Transverse colon (tissue), 4 donors: ENCODE results near the gene FRMD3. TPM values are rescaled to one million over a fixed set of nuclear protein-coding genes. Genes with fewer than 3 reads are reported as not detected.

Source experiments
- DNase-seq: peaks from one replicate; pipeline ENCODE4 v3.0.0-alpha.2; 2019
- H3K27ac ChIP-seq, 4 donors: fragments of 200-600 bp; sonication (generic); 2 replicates each; pipeline ENCODE4 v1.5.1; 2016 to 2018; ENCODE audit warnings: inconsistent platforms in 4 of 4
- H3K27me3 ChIP-seq: fragments of 200-600 bp; sonication (generic); 2 replicates; pipeline ENCODE4 v1.5.1; 2017; ENCODE audit warnings: inconsistent platforms
- H3K36me3 ChIP-seq, 4 donors: fragments of 200-600 bp; sonication (generic); 2 replicates each; pipeline ENCODE4 v1.5.1; 2017 to 2019; ENCODE audit warnings: inconsistent platforms in 4 of 4
- H3K4me1 ChIP-seq, 4 donors: fragments of 200-600 bp; sonication (generic); 2 replicates each; pipeline ENCODE4 v1.5.1; 2017 to 2020; ENCODE audit warnings: inconsistent platforms in 4 of 4
- H3K4me3 ChIP-seq, 4 donors: fragments of 200-600 bp; sonication (generic); 1 replicate in 1 of 4; 2 replicates in 3 of 4; pipeline versions ENCODE4 v1.5.1 to v1.6.1; 2017 to 2019; ENCODE audit warnings: inconsistent platforms in 4 of 4
- H3K9me3 ChIP-seq, 2 donors: fragments of 200-600 bp; sonication (generic); 2 replicates each; pipeline ENCODE4 v1.5.1; 2017 to 2019; ENCODE audit warnings: inconsistent platforms in 2 of 2
- CTCF ChIP-seq, 5 experiments: fragments of 200-600 bp in 3 of 5; fragments of 450-650 bp in 2 of 5; sonication (generic) in 3 of 5; IDR thresholded peaks; 1 replicate in 2 of 5; 2 replicates in 3 of 5; pipeline ENCODE4 v1.5.1; 2016 to 2017; ENCODE audit warnings: antibody characterized with exemption in 5 of 5, inconsistent platforms in 3 of 5, mild to moderate bottlenecking in 2 of 5, moderate library complexity in 1 of 5
- EP300 ChIP-seq: sonication (generic); formaldehyde crosslinking; IDR thresholded peaks from one replicate; pipeline ENCODE4 v1.6.1; 2017; ENCODE audit warnings: antibody characterized with exemption, low read depth
- POLR2A ChIP-seq: fragments of 450-650 bp; IDR thresholded peaks from one replicate; pipeline ENCODE4 v1.6.1; 2016; ENCODE audit warnings: antibody characterized with exemption, mild to moderate bottlenecking, moderate library complexity
- POLR2AphosphoS5 ChIP-seq, 3 donors: sonication (generic); formaldehyde crosslinking; IDR thresholded peaks; one replicate each; pipeline ENCODE4 v1.6.1; 2016; ENCODE audit warnings: antibody characterized with exemption in 3 of 3
- WGBS, 2 donors: methylation state at CpG; one replicate each; pipeline ENCODE4 v1.1.5; 2018; ENCODE audit warnings: low coverage in 1 of 2; 5-methylcytosine and 5-hydroxymethylcytosine counted together
- in situ Hi-C, 4 donors: fragments of 200-750 bp; cut with MboI; loops; one replicate each; pipeline versions ENCODE4 v1.15.0 to v1.15.1; 2017; ENCODE audit warnings: low sequenced_read_pairs in 3 of 4, low pct_ligation_motif_present in 1 of 4, low pct_unique_long_range_greater_than_20kb in 1 of 4
- intact Hi-C: fragments of 100-400 bp; cut with DNase I; formaldehyde crosslinking; loops from one replicate; pipeline ENCODE4 v1.15.1; 2023; ENCODE audit warnings: low total_unique reads
- total RNA-seq, 4 donors: library from RNA; depleted of rRNA; stranded (reverse); fragments of >200 nt; gene quantifications; one replicate each; pipeline ENCODE4 v1.1.0, GENCODE V29; 2016

The FRMD3 gene
- total RNA-seq, 4 donors from 2014 or later = 5.8 to 37.0 (median 18.1) TPM

- intact Hi-C loops = no loop called here
- no peaks in the 10 kb centered on the region for H3K36me3 ChIP-seq
- 70 to 71% methylated on average over 3 of the region's 3 CpGs for WGBS, 2 donors
Observed at GRCh38 chr9:83422527-83422926, 115.7 kb downstream of the FRMD3 start.

GRCh38 chr9:83420486-83420885 lies 117.7 kb downstream of the FRMD3 start:
- H3K27ac ChIP-seq = no peak overlapping the region
- no peak for DNase-seq
- in situ Hi-C loops = no loop called here
- intact Hi-C loops = no loop called here
- no peak for TF ChIP-seq CTCF (IDR thresholded peaks at IDR 0.05)
- no peak for TF ChIP-seq POLR2AphosphoS5 (IDR thresholded peaks at IDR 0.05)
- no peak for TF ChIP-seq EP300
- TF ChIP-seq POLR2A = no peak
- H3K4me1 ChIP-seq = peaks cover 0 to 7% (median 5%) of the 10 kb centered on the region in 4 donors
- H3K27me3 ChIP-seq = no peaks in the 10 kb centered on the region
- WGBS, 2 donors = 77 to 100% methylated on average over 1 to 3 of the region's 3 CpGs
- H3K9me3 ChIP-seq = no peaks in the 10 kb centered on the region
- H3K36me3 ChIP-seq = no peaks in the 10 kb centered on the region
- H3K4me3 ChIP-seq = no peak overlapping the region

More at GRCh38 chr9:83422527-83422926, 115.7 kb downstream of the FRMD3 start:
- peak in 1 of 3 donors; percentile 22 for TF ChIP-seq POLR2AphosphoS5 (IDR thresholded peaks at IDR 0.05)
- TF ChIP-seq POLR2A = no peak
- Histone ChIP-seq H3K27ac (no peak overlapping the region), H3K4me1 (peaks cover 0 to 7% (median 5%) of the 10 kb centered on the region in 4 donors), H3K9me3 (no peaks in the 10 kb centered on the region), H3K4me3 (no peak overlapping the region), H3K27me3 (no peaks in the 10 kb centered on the region)
- in situ Hi-C loops = no loop called here
- no peak for DNase-seq

DNA sequence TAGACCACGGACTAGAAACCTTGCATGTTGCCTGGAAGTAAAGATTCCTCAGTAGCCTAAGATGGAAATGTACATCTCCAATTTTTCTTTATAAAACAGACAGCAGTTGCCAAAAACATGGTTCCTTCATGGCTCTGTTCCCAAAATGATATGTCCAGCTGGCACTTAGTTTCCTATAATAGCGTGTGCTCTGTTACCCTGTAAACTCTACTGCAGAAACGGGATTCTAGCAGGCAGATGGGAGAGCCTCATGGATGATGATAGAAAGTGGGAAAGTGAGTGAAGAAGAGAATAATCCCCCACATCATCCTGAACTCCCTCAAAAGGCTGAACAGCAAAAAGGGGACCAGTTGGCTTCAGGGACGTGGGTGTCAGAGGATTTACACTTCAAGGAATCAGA lies 118.2 kb downstream of the FRMD3 start:
- Histone ChIP-seq H3K9me3 (no peaks in the 10 kb centered on the region), H3K27me3 (no peaks in the 10 kb centered on the region), H3K4me3 (no peak overlapping the region), H3K36me3 (no peaks in the 10 kb centered on the region), H3K27ac (no peak overlapping the region), H3K4me1 (peaks cover 0 to 7% (median 5%) of the 10 kb centered on the region in 4 donors)
- in situ Hi-C loops (no loop called here), intact Hi-C loops (no loop called here)
- WGBS, 2 donors = 75 to 96% methylated on average over 3 to 4 of the region's 4 CpGs
- no peak for DNase-seq
- no peak for TF ChIP-seq POLR2A
- no peak for TF ChIP-seq CTCF (IDR thresholded peaks at IDR 0.05)
- no peak for TF ChIP-seq EP300
- no peak for TF ChIP-seq POLR2AphosphoS5 (IDR thresholded peaks at IDR 0.05)

DNA sequence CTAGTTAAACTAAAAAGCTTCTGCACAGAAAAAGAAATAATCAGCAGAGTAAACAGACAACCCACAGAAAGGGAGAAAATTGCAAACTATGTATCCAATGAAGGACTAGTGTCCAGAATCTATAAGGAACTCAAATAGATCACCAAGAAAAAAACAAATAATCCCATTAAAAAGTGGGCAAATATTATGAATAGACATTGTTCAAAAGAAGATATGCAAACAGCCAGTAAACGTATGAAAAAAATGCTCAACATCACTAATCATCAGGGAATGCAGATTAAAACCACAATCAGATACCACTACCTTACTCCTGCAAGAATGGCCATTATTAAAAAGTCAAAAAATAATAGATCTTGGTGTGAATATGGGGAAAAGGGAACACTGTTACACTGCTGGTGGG lies 119.9 kb downstream of the FRMD3 start:
- DNase-seq = no peak
- in situ Hi-C loops (no loop called here), intact Hi-C loops (no loop called here)
- no peak overlapping the region for H3K4me3 ChIP-seq
- no peaks in the 10 kb centered on the region for H3K36me3 ChIP-seq
- H3K27ac ChIP-seq = no peak overlapping the region
- WGBS, 2 donors = 74 to 94% methylated on average over 1 of the region's 1 CpG
- H3K9me3 ChIP-seq = no peaks in the 10 kb centered on the region
- no peak for TF ChIP-seq POLR2A
- H3K27me3 ChIP-seq = no peaks in the 10 kb centered on the region
- no peaks in the 10 kb centered on the region for H3K4me1 ChIP-seq

- no peak for DNase-seq
- Histone ChIP-seq H3K36me3 (no peaks in the 10 kb centered on the region), H3K27me3 (no peaks in the 10 kb centered on the region), H3K4me1 (no peaks in the 10 kb centered on the region), H3K9me3 (no peaks in the 10 kb centered on the region), H3K27ac (no peak overlapping the region), H3K4me3 (no peak overlapping the region)
- intact Hi-C loops (no loop called here), in situ Hi-C loops (no loop called here)
- 90% methylated on average over 4 of the region's 4 CpGs; no CpG with 5 or more reads in 1 of the 2 donors for WGBS, 2 donors
- TF ChIP-seq CTCF (IDR thresholded peaks at IDR 0.05) (no peak), POLR2A (no peak), POLR2AphosphoS5 (IDR thresholded peaks at IDR 0.05) (no peak), EP300 (no peak)
Observed at GRCh38 chr9:83413367-83413766, 124.8 kb downstream of the FRMD3 start.
